NCI-H1436 (cell line): Measurements from ENCODE around the gene ETV6.

Experiments used
- DNase-seq: peaks from one replicate; lab custom pipeline; 2025; lab: John Stamatoyannopoulos, UW

ETV6 gene

GRCh38 chr12:11696084-11696483, 46.6 kb downstream of the ETV6 start:
- DNase-seq = no peak

- no peak for DNase-seq
Observed at GRCh38 chr12:11697131-11697530, 47.7 kb downstream of the ETV6 start.

GRCh38 chr12:11697670-11698387, 48.4 kb downstream of the ETV6 start:
- DNase-seq = no peak

- DNase-seq = no peak
Observed at GRCh38 chr12:11698729-11699128, 49.3 kb downstream of the ETV6 start.

GRCh38 chr12:11701433-11701832, 52.0 kb downstream of the ETV6 start:
- DNase-seq = no peak

GRCh38 chr12:11702959-11703358, 53.5 kb downstream of the ETV6 start:
- no peak for DNase-seq

GRCh38 chr12:11703378-11703777, 53.9 kb downstream of the ETV6 start:
- no peak for DNase-seq

- DNase-seq = no peak
Observed at GRCh38 chr12:11704089-11704488, 54.6 kb downstream of the ETV6 start.

- no peak for DNase-seq
Observed at GRCh38 chr12:11705010-11705409, 55.5 kb downstream of the ETV6 start.

GRCh38 chr12:11706509-11707379, 57.3 kb downstream of the ETV6 start:
- DNase-seq = no peak

GRCh38 chr12:11707535-11707934, 58.1 kb downstream of the ETV6 start:
- no peak for DNase-seq

GRCh38 chr12:11709513-11709912, 60.0 kb downstream of the ETV6 start:
- DNase-seq = no peak

GRCh38 chr12:11710431-11710830, 61.0 kb downstream of the ETV6 start:
- DNase-seq = no peak

GRCh38 chr12:11710906-11711305, 61.4 kb downstream of the ETV6 start:
- DNase-seq = no peak

GRCh38 chr12:11711651-11712327, 62.3 kb downstream of the ETV6 start:
- DNase-seq = no peak

- DNase-seq = no peak
Observed at GRCh38 chr12:11712491-11712890, 63.0 kb downstream of the ETV6 start.

GRCh38 chr12:11713202-11713601, 63.7 kb downstream of the ETV6 start:
- DNase-seq = no peak

GRCh38 chr12:11714626-11715025, 65.2 kb downstream of the ETV6 start:
- DNase-seq = no peak

- DNase-seq = no peak
Observed at GRCh38 chr12:11715621-11716020, 66.1 kb downstream of the ETV6 start.

- no peak for DNase-seq
Observed at GRCh38 chr12:11716794-11717518, 67.5 kb downstream of the ETV6 start.

GRCh38 chr12:11717519-11717961, 68.1 kb downstream of the ETV6 start:
- DNase-seq = no peak

- no peak for DNase-seq
Observed at GRCh38 chr12:11718105-11718504, 68.6 kb downstream of the ETV6 start.
